Caco-2 (cell line): Measurements from ENCODE around the gene MEOX1. TPM values are rescaled to one million over a fixed set of nuclear protein-coding genes. Genes with fewer than 3 reads are reported as not detected.
A peak's percentile ranks its signal among the peaks of the same experiment; 100 is the strongest.

Source experiments
- BruUV-seq: library from RNA; stranded (reverse); fragments of 400-500 nt; replicated peaks from 2 replicates; lab custom pipeline; 2021; lab: Mats Ljungman, UMichigan
- CTCF ChIA-PET: fragments of 300-600 bp; sonication (Branson Sonifier 250); formaldehyde crosslinking; loops from one replicate; lab custom pipeline; 2022; ENCODE audit warnings: antibody characterized with exemption; lab: Charles Lee
- POLR2A ChIA-PET: fragments of 300-600 bp; sonication (Branson Sonifier 250); formaldehyde crosslinking; loops from one replicate; lab custom pipeline; 2022; ENCODE audit warnings: antibody characterized with exemption; lab: Charles Lee
- DNase-seq, 2 experiments: peaks; one replicate each; pipeline versions ENCODE4 v3.0.0 to v3.0.0-alpha.2; 2020 to 2022
- H3K27me3 ChIP-seq: replicated peaks from 2 replicates; pipeline ENCODE4 v1.6.0; 2011; ENCODE audit warnings: low read length; ENCODE audit not compliant: control insufficient read depth, insufficient read depth
- H3K36me3 ChIP-seq: 2 replicates; pipeline ENCODE4 v1.5.1; 2011; ENCODE audit warnings: low read length; ENCODE audit not compliant: control insufficient read depth, insufficient read depth
- H3K4me1 ChIP-seq: fragments of 250-450 bp; sonication (Bioruptor Pico); 2 replicates; pipeline ENCODE4 v1.5.1; 2020; ENCODE audit warnings: mild to moderate bottlenecking
- H3K4me3 ChIP-seq: 2 replicates; pipeline ENCODE4 v1.5.1; 2011; ENCODE audit warnings: low read depth, mild to moderate bottlenecking, control low read depth, low read length
- H3K9me3 ChIP-seq: fragments of 250-450 bp; sonication (Bioruptor Pico); 2 replicates; pipeline ENCODE4 v1.5.1; 2020; ENCODE audit warnings: mild to moderate bottlenecking, moderate library complexity
- H3K27ac Mint-ChIP-seq: one replicate; pipeline ENCODE4 v1.8.0; 2022; ENCODE audit warnings: mixed read lengths; ENCODE audit not compliant: unreplicated experiment
- H3K27me3 Mint-ChIP-seq: one replicate; pipeline ENCODE4 v1.8.0; 2022; ENCODE audit warnings: mixed read lengths; ENCODE audit not compliant: insufficient read depth, unreplicated experiment
- H3K36me3 Mint-ChIP-seq: one replicate; pipeline ENCODE4 v1.8.0; 2022; ENCODE audit warnings: mild to moderate bottlenecking, mixed read lengths; ENCODE audit not compliant: insufficient read depth, unreplicated experiment
- H3K4me1 Mint-ChIP-seq: one replicate; pipeline ENCODE4 v1.8.0; 2022; ENCODE audit warnings: low read depth, mixed read lengths; ENCODE audit not compliant: unreplicated experiment
- H3K4me3 Mint-ChIP-seq: one replicate; pipeline ENCODE4 v1.8.0; 2022; ENCODE audit warnings: mild to moderate bottlenecking, moderate library complexity, mixed read lengths; ENCODE audit not compliant: unreplicated experiment
- H3K9me3 Mint-ChIP-seq: one replicate; pipeline ENCODE4 v1.8.0; 2022; ENCODE audit warnings: mixed read lengths; ENCODE audit not compliant: unreplicated experiment
- CTCF ChIP-seq, 2 experiments: fragments of 200-600 bp in 1 of 2; IDR thresholded peaks; 1 replicate in 1 of 2; 2 replicates in 1 of 2; pipeline versions ENCODE4 v1.5.1 to v1.8.0; 2011 to 2022; ENCODE audit warnings: antibody characterized with exemption in 1 of 2, control low read depth in 1 of 2, inconsistent platforms in 1 of 2, low read depth in 1 of 2, low read length in 1 of 2, mild to moderate bottlenecking in 1 of 2, moderate library complexity in 1 of 2; ENCODE audit not compliant: insufficient read depth in 1 of 2, severe bottlenecking in 1 of 2, unreplicated experiment in 1 of 2
- intact Hi-C: fragments of 100-400 bp; cut with micrococcal nuclease; formaldehyde crosslinking; loops from one replicate; pipeline ENCODE4 v1.10.0; 2022; ENCODE audit not compliant: unreplicated experiment
- total RNA-seq: library from RNA; stranded (reverse); gene quantifications from 2 replicates; pipeline ENCODE4 v1.2.3, GENCODE V29; 2022

MEOX1 gene
- total RNA-seq, 1 experiment from 2014 or later: 1.7 TPM

- H3K36me3 ChIP-seq: no peaks in the 10 kb centered on the region
- H3K4me3 ChIP-seq: no peak overlapping the region
- Mint-ChIP-seq H3K4me1 (peaks cover 58% of the 10 kb centered on the region), H3K27me3 (no peaks in the 10 kb centered on the region), H3K4me3 (no peak overlapping the region), H3K27ac (peak overlapping the region; percentile 90), H3K36me3 (peaks cover 39% of the 10 kb centered on the region), H3K9me3 (no peaks in the 10 kb centered on the region)
- no peaks in the 10 kb centered on the region for H3K9me3 ChIP-seq
- peak; percentile 59 to 79 for DNase-seq
- no TSS peak for BruUV-seq
- CTCF ChIA-PET: interaction anchor here (1.2 to 5.3 kb wide), 3 partner anchors 86 to 94 kb away, joined by 6 to 208 read pairs (median 6); no protein-coding TSS in a partner anchor
- intact Hi-C loops: no loop called here
- H3K27me3 ChIP-seq: no peaks in the 10 kb centered on the region
- peaks cover 84% of the 10 kb centered on the region for H3K4me1 ChIP-seq
- TF ChIP-seq CTCF (IDR thresholded peaks at IDR 0.05; ENCODE audit: insufficient read depth in 1 of 2, low read depth in 1 of 2, low read length in 1 of 2, severe bottlenecking in 1 of 2, unreplicated experiment in 1 of 2): no peak
- POLR2A ChIA-PET: interaction anchor here (0.6 to 2.7 kb wide), 7 partner anchors 86 to 310 kb away, joined by 3 to 46 read pairs (median 5); partner anchors contain the start of gene DUSP3
Measured at GRCh38 chr17:43671031-43671692, 9.4 kb upstream of the MEOX1 start.

- CTCF ChIA-PET: interaction anchor here (1.2 to 5.3 kb wide), 3 partner anchors 42 to 94 kb away, joined by 5 to 208 read pairs (median 6); no protein-coding TSS in a partner anchor
- Mint-ChIP-seq H3K36me3 (peaks cover 39% of the 10 kb centered on the region), H3K4me3 (peak overlapping the region; percentile 46), H3K27ac (peak overlapping the region; percentile 90), H3K27me3 (no peaks in the 10 kb centered on the region), H3K9me3 (no peaks in the 10 kb centered on the region), H3K4me1 (peaks cover 55% of the 10 kb centered on the region)
- no peak overlapping the region for H3K4me3 ChIP-seq
- intact Hi-C loops: no loop called here
- no peak for TF ChIP-seq CTCF (IDR thresholded peaks at IDR 0.05; ENCODE audit: insufficient read depth in 1 of 2, low read depth in 1 of 2, low read length in 1 of 2, severe bottlenecking in 1 of 2, unreplicated experiment in 1 of 2)
- no peak for DNase-seq
- H3K27me3 ChIP-seq: no peaks in the 10 kb centered on the region
- no peaks in the 10 kb centered on the region for H3K36me3 ChIP-seq
- BruUV-seq: no TSS peak
- peaks cover 89% of the 10 kb centered on the region for H3K4me1 ChIP-seq
- H3K9me3 ChIP-seq: no peaks in the 10 kb centered on the region
- POLR2A ChIA-PET: interaction anchor here (0.6 to 2.7 kb wide), 8 partner anchors 51 to 309 kb away, joined by 3 to 46 read pairs (median 7); partner anchors contain the start of gene DUSP3
Measured at GRCh38 chr17:43670645-43671030, 8.9 kb upstream of the MEOX1 start.

- no peaks in the 10 kb centered on the region for H3K9me3 Mint-ChIP-seq
- no TSS peak for BruUV-seq
- no peaks in the 10 kb centered on the region for H3K9me3 ChIP-seq
- H3K27me3 ChIP-seq: no peaks in the 10 kb centered on the region
- ChIA-PET CTCF (interaction anchor here (1.2 to 5.3 kb wide), 3 partner anchors 42 to 93 kb away, joined by 5 to 208 read pairs (median 6); no protein-coding TSS in a partner anchor), POLR2A (interaction anchor here (0.5 to 2.7 kb wide), 9 partner anchors 50 to 756 kb away, joined by 3 to 46 read pairs (median 5); partner anchors contain the start of gene DUSP3)
- H3K27ac Mint-ChIP-seq: peak overlapping the region; percentile 90
- H3K27me3 Mint-ChIP-seq: no peaks in the 10 kb centered on the region
- DNase-seq: peak; percentile 85 to 95
- H3K4me1 ChIP-seq: peaks cover 95% of the 10 kb centered on the region
- H3K36me3 Mint-ChIP-seq: peaks cover 39% of the 10 kb centered on the region
- intact Hi-C loops: loop anchor here (2.0 kb wide), 1 partner anchor 43 kb away; no protein-coding TSS in a partner anchor
- no peak overlapping the region for H3K4me3 ChIP-seq
- peak overlapping the region; percentile 46 for H3K4me3 Mint-ChIP-seq
- H3K4me1 Mint-ChIP-seq: peaks cover 54% of the 10 kb centered on the region
- no peaks in the 10 kb centered on the region for H3K36me3 ChIP-seq
- TF ChIP-seq CTCF (IDR thresholded peaks at IDR 0.05; ENCODE audit: insufficient read depth in 1 of 2, low read depth in 1 of 2, low read length in 1 of 2, severe bottlenecking in 1 of 2, unreplicated experiment in 1 of 2): no peak
Measured at GRCh38 chr17:43669971-43670644, 8.4 kb upstream of the MEOX1 start.
